ENCODE data around the gene CDKN1C.
A peak's percentile ranks its signal among the peaks of the same experiment; 100 is the strongest.

The CDKN1C gene

GRCh38 chr11:2841411-2842190 lies 44.0 kb downstream of the CDKN1C start:
- no peak for DNase-seq

GRCh38 chr11:2839395-2839943 lies 46.1 kb downstream of the CDKN1C start:
- no peak for DNase-seq

GRCh38 chr11:2838676-2839294 lies 46.8 kb downstream of the CDKN1C start:
- DNase-seq: no peak

GRCh38 chr11:2838091-2838490 lies 47.5 kb downstream of the CDKN1C start:
- DNase-seq: no peak

GRCh38 chr11:2837651-2838050 lies 47.9 kb downstream of the CDKN1C start:
- DNase-seq: no peak

- peak; percentile 53 for DNase-seq
Observed at GRCh38 chr11:2837096-2837601, 48.4 kb downstream of the CDKN1C start.

GRCh38 chr11:2836315-2837095 lies 49.1 kb downstream of the CDKN1C start:
- no peak for DNase-seq

- DNase-seq: no peak
Observed at GRCh38 chr11:2835751-2836150, 49.8 kb downstream of the CDKN1C start.

GRCh38 chr11:2835296-2835695 lies 50.3 kb downstream of the CDKN1C start:
- DNase-seq: no peak

- DNase-seq: no peak
Observed at GRCh38 chr11:2834503-2835273, 50.9 kb downstream of the CDKN1C start.

- DNase-seq: no peak
Observed at GRCh38 chr11:2833716-2834502, 51.7 kb downstream of the CDKN1C start.

All from CD4-positive, alpha-beta T cell treated with Interferon gamma for 1 hour (primary cell).